Kidney epithelial cell (primary cell): ENCODE results near the gene CCRL2. TPM values are rescaled to one million over a fixed set of nuclear protein-coding genes. Genes with fewer than 3 reads are reported as not detected.

Experiments used
- DNase-seq: peaks from one replicate; pipeline ENCODE4 v3.0.0-alpha.2; 2010; ENCODE audit warnings: low read depth
- H3K27me3 ChIP-seq: 2 replicates; pipeline ENCODE4 v1.6.0; 2011; ENCODE audit warnings: low read length; ENCODE audit not compliant: control insufficient read depth, insufficient read depth
- H3K36me3 ChIP-seq: 2 replicates; pipeline ENCODE4 v1.5.1; 2011; ENCODE audit warnings: low read length; ENCODE audit not compliant: control insufficient read depth, insufficient read depth
- H3K4me3 ChIP-seq: 2 replicates; pipeline ENCODE4 v1.5.1; 2011; ENCODE audit warnings: low read depth, mild to moderate bottlenecking, control low read depth, low read length
- total RNA-seq: library from RNA; depleted of rRNA; stranded (reverse); fragments of >200 nt; gene quantifications from 2 replicates; pipeline ENCODE4 v1.2.3, GENCODE V29; 2015
- TF ChIP-seq, protein P1 (sequence below): IDR thresholded peaks from 2 replicates; pipeline ENCODE4 v1.5.1; 2011; ENCODE audit warnings: mild to moderate bottlenecking, moderate library complexity, low read length, control low read depth, inconsistent platforms; ENCODE audit not compliant: insufficient read depth, poor library complexity, severe bottlenecking

The CCRL2 gene
- total RNA-seq, 1 donor from 2014 or later = 0.29 TPM

DNA sequence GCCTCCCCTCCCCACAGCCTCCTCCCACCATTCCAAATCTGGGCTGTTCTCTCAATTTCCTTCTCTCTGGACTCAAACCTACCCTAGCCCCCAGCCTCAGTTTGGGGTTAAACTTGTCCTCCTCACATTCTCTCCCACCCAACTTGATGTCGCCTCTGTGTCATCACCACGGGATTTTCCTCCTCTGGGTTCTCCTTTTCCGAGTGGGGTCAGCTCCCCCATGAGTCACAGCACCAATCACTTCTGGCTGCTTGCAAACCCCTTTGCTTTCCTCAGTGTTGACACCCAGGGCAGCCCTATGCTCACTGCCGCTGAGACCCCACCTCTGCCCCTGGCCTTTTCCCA, 644 bp upstream of the CCRL2 start:
- no peaks in the 10 kb centered on the region for H3K36me3 ChIP-seq
- TF ChIP-seq, protein P1, sequence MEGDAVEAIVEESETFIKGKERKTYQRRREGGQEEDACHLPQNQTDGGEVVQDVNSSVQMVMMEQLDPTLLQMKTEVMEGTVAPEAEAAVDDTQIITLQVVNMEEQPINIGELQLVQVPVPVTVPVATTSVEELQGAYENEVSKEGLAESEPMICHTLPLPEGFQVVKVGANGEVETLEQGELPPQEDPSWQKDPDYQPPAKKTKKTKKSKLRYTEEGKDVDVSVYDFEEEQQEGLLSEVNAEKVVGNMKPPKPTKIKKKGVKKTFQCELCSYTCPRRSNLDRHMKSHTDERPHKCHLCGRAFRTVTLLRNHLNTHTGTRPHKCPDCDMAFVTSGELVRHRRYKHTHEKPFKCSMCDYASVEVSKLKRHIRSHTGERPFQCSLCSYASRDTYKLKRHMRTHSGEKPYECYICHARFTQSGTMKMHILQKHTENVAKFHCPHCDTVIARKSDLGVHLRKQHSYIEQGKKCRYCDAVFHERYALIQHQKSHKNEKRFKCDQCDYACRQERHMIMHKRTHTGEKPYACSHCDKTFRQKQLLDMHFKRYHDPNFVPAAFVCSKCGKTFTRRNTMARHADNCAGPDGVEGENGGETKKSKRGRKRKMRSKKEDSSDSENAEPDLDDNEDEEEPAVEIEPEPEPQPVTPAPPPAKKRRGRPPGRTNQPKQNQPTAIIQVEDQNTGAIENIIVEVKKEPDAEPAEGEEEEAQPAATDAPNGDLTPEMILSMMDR = no peak
- DNase-seq = no peak
- no peaks in the 10 kb centered on the region for H3K27me3 ChIP-seq
- H3K4me3 ChIP-seq = no peak overlapping the region

- Histone ChIP-seq H3K27me3 (no peaks in the 10 kb centered on the region), H3K4me3 (no peak overlapping the region), H3K36me3 (no peaks in the 10 kb centered on the region)
- no peak for DNase-seq
- TF ChIP-seq, protein P1 = no peak
These were observed 911 bp downstream of the CCRL2 start for GRCh38 chr3:46407970-46408369.

GRCh38 chr3:46408853-46409252, 1.8 kb downstream of the CCRL2 start:
- TF ChIP-seq, protein P1 = no peak
- no peak for DNase-seq
- no peaks in the 10 kb centered on the region for H3K27me3 ChIP-seq
- H3K36me3 ChIP-seq = no peaks in the 10 kb centered on the region
- H3K4me3 ChIP-seq = no peak overlapping the region

DNA sequence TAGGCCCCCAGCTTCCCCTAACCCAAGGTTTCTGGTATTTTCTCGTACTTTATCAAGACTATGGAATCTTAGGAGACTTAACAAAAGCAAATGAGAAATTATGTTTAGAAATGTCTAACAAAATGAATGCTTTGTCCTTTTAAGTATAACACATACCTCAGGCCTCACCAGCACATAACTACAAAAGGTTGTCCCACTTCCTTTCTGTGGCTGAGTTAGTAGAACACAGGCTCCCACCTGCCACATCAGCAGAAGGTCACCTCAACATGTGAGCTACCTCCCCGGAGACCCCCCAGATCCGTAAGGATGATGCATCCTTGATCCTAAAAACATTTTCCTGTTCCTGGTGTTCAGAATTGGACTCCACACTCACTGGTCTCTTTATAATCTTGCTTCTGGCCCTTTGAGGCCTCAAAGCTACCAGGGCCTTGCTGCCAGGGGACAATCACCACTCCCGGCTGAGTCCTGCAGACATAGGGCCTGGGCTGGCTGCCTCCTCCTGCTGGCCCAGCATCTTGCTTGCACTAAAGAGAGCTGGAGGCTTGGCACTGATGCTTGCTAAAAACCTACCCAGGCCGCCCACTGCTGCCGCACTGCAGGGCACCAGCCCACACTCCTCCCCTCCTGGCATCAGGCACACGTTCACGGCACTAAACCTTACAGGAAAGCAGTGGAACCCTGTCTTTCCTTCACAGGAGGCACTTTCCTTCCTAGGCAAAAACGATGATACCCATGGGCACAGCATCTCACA, 2.9 kb downstream of the CCRL2 start:
- TF ChIP-seq, protein P1 = no peak
- Histone ChIP-seq H3K27me3 (no peaks in the 10 kb centered on the region), H3K4me3 (no peak overlapping the region), H3K36me3 (no peaks in the 10 kb centered on the region)
- no peak for DNase-seq

GRCh38 chr3:46410669-46411068, 3.6 kb downstream of the CCRL2 start:
- DNase-seq = no peak
- Histone ChIP-seq H3K4me3 (no peak overlapping the region), H3K36me3 (no peaks in the 10 kb centered on the region), H3K27me3 (no peaks in the 10 kb centered on the region)
- TF ChIP-seq, protein P1 = no peak

GRCh38 chr3:46411271-46411670, 4.2 kb downstream of the CCRL2 start:
- no peak for DNase-seq
- H3K27me3 ChIP-seq = no peaks in the 10 kb centered on the region

More at GRCh38 chr3:46411271-46411670, 4.2 kb downstream of the CCRL2 start:
- Histone ChIP-seq H3K36me3 (no peaks in the 10 kb centered on the region), H3K4me3 (no peak overlapping the region)
- TF ChIP-seq, protein P1 = no peak
